GM19099 (cell line): Measurements from ENCODE around the gene RAB27A.

ENCODE experiments used
- POLR2A ChIP-seq: IDR thresholded peaks from 3 replicates; pipeline ENCODE4 v1.6.1; 2011; ENCODE audit warnings: low read depth; ENCODE audit not compliant: insufficient read length; ENCODE audit errors: extremely low read depth

Gene RAB27A

DNA sequence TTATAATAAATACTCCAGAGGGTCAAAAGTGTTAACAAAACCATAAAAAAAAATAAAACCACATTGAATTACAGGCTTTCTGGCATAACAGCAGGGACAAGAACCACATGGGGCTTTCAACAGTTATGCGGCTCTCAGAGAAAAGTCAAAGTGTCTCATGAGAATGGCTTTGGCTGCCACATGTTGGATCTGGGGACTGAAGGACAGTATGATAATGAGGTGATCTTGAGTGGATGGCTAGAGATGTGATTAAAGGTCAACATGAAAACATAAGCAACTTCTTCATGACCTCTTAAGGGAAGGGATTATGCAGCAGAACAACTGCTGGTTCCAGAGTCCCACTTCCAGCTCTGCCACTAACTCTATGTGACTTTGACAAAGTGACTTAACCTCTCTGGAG lies 5.2 kb downstream of the RAB27A start:
- TF ChIP-seq POLR2A: no peak

DNA sequence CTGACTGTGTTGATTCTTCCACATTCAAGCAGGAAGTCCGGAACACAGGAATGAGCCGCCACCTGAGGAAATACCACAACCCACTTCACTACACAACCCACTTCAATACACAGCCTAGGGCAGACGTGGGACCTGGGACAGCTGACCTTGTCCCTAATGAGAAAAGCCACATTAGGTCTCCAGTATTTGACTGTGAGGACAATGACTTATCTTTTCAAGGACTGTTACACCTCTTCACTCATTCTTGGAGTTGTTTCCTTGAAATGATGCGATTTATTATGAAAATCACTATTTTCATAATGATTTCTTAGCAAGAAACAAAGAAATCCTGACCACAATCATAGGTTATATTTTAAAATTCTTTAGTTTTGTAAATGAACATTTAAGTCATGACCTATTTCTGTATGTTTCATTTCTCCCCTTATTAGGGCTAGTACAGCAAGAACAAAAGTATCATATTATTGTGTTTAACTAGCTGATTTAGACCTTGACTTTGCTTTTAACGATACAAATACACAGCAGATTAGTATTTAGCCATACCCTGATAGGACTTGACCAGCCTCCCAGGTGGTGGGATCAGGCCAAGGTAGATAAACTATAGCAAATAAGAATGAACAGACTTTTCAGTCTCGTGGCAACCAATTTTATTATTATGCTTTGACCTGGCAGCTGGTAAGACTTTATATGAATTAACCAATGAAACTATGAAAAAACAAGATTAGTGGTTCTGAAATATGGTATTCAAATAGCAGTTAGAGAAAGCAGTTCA lies 6.0 kb downstream of the RAB27A start:
- TF ChIP-seq POLR2A: no peak

DNA sequence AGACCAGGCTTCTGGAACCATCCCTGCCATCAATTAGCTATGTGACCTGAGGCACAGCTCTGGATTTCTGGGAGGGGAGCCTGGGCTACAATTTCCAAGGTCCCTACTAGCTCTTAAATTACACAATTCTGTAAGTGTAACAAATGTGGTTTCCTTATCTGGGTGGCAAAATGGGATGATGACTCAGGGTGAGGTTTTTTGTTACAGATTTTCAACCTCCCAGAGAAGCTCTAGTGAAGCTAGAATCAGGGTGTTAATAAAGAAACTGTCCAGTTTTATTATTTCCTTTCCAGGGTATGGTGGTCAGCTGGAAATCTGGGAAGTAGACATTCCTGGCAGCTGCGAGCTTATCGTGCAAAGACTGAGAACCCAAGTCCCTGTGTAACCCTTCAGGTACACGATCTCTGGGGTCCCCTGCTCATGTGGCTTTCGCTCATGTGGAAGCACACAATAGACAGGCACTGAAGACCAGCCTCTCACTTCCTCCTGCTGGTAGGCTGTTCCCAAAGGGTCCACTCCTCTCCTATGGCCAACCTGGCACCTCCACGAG lies 7.3 kb downstream of the RAB27A start:
- TF ChIP-seq POLR2A: no peak

DNA sequence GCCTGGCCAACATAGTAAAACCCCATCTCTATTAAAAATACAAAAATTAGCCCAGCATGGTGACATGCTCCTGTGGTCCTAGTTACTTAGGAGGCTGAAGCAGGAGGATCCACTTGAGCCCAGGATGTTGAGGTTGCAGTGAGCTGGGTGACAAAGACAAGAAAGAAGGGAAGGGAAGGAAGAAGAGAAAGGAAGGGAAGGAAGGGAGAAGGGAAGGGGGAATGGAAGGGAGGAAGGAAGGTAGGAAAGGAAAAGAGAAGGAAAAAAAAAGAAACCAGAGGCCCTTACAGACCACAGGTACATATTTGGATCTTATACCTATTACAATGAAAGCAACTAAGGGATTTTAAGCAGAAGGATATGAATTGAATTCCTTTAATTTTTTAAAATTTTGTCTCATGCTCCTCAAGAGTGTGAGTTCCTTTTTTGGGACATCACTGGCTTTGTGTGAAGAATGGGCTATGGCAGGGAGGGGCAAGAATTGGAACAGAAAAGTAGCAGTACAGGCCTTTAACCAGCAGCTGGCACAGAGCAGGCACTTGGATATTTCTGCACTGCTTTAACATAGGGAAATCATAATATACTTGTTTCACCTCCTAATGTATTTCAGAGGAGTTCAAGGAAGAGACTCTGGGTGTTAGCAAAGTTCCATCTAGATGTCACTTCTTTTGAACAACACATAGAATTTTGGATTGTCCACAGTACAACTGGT lies 7.9 kb downstream of the RAB27A start:
- TF ChIP-seq POLR2A: no peak

DNA sequence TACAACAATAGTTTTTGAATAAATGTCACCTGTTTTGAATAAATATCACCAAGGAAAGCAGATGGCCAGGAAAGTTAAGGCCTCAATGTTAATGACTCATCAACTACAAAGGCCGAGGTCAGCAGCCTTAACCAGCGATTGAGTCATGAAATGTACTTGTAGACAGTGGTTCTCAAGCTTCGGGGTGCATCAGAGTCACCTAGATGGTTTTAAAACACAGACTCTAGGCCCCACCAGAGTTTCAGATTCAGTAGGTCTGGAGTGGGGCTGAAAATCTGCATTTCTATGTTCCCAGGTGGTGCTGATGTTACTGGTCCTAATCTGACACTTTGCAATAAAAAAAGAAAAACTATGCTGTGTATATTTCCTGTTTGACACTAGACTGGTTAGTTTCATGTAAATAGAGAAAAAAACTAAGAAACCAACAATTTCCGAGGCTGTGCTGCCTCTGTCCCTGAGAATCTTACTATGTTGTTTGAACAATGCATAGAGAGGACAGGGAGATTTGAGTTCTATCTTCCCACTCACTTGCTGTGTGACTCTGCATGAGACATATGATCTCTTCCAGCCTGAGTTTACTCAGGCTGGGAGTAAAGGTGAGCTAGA lies 9.8 kb downstream of the RAB27A start:
- no peak for TF ChIP-seq POLR2A

DNA sequence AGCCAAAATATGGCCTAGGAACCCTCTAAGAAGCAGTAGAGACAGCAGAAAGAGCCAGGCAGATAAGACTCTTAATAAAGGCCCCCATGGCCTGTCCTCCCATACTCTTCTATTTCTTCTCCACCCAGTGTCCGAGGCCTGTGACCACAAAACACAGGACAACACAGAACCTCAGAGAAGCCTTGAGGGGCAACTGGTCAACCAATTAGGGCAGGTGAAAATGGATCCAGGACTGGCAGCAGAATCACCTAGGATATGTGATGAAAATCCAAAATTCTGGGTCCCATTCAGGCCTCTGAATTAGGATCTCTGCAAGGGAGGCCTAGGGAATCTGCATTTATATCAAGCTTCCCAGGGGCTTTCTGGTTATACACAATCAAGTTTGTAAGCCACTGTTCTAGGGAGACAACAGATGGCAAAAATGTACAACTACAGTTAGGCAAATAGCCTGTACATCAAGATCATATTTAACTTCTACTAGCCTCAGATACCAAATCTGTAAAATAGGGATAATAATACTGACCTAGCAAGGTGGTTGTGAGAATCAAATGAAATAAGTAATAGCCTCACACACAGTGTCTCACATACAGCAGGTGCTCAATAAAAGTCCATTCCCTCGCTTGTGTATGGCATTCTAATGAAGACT lies 10.4 kb downstream of the RAB27A start:
- TF ChIP-seq POLR2A: no peak

DNA sequence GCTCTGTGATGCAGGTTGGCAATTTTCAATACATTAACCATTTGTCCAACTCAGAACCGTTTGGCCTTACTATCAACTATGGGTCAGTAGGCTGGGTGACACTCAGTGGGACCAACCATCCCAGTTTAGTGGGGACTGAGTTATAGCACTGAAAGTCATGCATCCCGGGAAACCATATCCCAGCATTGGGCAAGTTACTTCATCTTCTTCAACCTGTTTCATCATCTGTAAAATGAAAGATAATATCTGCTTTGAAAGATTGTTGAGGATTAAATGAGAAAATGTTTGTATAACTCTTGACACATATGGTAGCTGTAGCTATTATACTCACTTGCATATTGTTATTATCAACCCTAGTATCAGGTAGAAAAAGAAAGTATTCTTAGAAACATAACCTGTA lies 11.9 kb downstream of the RAB27A start:
- no peak for TF ChIP-seq POLR2A

DNA sequence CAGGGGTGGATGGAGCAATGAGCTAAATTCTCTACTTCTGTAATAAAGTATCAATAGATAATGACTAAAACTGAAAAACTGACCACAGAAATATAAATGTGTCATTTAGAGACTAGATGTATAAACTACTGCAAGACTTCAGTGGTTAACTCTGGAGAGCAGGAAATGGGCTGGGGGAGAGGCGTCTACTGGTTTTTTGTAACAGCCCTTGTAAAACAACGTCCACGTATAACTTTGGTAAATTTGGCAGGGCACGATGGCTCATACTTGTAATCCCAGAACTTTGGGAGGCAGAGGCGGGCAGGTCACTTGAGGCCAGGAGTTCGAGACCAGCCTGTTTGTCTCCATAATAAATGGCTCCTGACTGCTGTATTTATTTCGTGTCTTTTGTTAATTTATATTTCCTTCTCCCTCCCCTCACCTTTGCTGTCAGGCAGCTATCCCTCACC lies 12.5 kb downstream of the RAB27A start:
- TF ChIP-seq POLR2A: no peak

DNA sequence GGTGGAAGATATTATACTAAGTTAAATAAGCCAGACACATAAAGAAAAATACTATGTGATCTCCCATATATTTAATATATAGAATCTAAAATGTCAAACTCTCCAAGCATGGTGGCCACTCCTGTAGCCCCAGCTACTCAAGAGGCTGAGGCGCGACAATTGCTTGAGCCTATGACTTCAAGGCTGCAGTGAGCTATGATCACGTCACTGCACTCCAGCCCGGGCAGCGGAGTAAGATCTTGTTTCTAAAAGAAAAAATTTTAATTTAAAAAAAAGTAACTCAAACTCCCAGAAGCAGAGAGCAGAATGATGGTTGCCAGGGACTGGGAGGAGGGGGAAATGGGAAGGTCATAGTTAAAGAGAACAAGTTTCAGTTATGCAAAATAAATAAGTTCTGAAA lies 13.3 kb downstream of the RAB27A start:
- TF ChIP-seq POLR2A: no peak

DNA sequence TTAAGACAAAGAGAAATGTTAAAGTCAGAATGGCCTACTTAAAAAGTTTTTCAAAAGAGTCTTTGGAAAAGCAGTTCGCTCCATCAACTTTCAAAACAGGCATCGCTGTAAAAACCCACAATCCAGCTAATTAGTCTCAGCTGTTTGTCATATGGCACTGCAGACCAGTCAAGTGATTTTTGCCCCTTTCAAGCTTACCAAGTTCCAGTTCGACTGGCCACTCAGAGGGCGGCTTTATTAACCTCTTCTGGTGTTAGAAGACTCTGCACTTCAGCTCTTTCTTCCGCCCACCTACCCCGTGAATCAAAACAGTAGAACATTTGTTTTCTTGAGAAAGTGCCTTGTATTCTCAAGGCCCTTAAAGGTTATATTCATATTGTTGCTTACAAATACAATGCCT lies 19.3 kb downstream of the RAB27A start:
- TF ChIP-seq POLR2A: no peak

DNA sequence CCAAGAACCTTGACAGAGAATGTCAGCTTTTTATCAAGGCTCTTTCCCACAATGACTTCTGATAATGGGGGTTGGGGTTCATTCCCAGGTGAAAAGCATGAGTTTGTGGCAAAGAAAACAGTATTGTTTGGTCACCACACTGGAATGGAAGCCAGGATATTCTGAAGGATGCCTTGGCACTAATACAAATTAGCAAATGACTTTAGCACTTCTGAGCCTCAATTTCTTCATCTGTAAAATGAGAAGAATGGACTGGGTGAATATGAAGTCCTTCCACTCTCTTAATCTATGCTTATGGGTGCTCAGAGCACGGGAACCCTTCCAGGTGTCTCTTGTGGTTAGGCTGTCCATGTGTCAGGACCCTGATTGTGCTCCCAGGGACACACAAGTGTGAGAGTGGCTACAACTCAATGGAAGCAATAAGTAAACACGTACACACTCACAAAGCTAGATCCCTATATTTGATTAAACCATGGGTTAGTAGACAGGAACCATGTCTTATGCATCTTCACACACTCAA lies 21.4 kb downstream of the RAB27A start:
- TF ChIP-seq POLR2A: no peak

DNA sequence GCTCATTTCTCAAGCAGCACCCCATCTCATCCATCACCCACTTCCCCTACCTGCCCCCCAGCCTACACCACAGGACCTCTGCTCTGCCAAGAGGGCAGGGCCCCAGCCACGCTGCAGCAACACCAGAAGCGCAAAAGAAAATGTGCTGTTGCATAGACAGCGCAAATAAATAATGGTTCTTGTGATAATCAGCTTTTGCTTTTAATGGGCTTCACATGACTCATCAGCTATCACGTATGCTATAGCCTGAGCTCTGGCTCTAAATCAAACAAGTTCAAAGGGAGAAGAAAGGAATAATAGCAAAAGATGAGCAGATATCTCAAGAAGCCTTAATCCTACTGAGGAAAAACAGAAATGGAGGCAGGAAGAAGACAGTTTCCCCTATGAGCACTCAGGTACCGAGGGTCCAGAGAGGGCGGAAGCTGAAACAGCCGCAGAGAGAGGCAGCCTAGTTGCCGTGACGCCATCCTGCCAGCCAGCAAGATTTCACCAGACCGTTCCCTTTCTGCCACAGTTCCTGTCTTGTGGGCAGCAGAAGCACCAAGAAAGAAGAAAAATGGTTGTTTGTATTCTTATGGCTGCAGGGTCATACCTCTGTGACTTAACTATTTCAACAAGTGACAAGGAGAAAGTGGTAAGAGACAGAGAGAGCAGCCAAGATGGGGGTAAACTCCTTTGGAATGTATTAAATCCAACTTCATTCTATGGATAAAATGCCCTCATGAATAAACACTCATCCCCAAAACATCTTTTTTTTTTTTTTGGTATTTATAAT lies 22.0 kb downstream of the RAB27A start:
- no peak for TF ChIP-seq POLR2A

DNA sequence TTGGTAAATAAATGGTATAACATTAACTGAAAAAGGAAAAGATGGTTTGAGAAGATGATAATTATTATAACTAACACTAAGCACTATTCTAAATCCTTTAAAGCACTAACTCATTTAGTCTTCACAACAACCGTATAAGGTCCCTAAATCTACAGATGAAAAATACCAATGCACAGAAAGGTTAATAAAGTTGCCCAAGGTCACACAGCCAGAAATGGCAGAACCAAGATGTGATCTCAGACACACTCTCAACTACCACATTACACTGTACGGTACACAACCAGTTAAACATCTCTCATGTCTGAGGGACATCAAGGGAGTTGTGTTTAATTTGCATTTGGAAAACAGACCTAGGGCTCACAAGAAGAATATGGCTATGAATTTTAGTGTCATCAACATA lies 23.1 kb downstream of the RAB27A start:
- TF ChIP-seq POLR2A: no peak

DNA sequence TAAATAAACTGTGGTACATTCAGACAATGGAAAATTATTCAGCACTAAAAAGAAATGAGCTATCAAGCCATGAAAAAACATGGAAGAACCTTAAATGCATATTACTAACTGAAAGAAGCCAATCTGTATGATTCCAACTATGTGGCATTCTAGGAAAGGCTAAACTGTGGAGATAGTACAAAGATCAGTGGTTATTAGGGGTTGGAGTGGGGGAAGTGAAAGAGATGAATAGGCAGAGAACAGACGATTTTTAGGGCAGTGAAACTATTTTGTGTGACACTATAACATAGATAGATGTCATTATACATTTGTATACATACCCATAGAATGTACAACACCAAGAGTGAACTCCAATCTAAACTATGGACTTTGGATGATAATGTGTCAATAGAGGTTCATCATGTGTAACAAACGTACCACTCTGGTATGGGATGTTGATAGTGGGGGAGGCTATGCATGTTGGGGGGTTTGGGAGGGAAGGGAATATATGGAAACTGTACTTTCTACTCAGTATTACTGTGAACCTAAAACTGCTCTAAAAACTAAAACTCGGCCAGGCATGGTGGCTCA lies 29.0 kb downstream of the RAB27A start:
- no peak for TF ChIP-seq POLR2A
